Karpas-422 (cell line): ENCODE results near the gene NPIPB2. TPM values are rescaled to one million over a fixed set of nuclear protein-coding genes. Genes with fewer than 3 reads are reported as not detected.
"Not testable (repeated sequence)": the region's sequence is repeated elsewhere in the genome, so short reads cannot be mapped to it uniquely, and the experiment has no call there.

Experiments used
- DNase-seq: peaks from one replicate; pipeline ENCODE4 v3.0.0-alpha.2; 2015
- H2AFZ ChIP-seq: fragments of 200-600 bp; sonication (generic); 2 replicates; pipeline ENCODE4 v1.6.1; 2014; ENCODE audit warnings: antibody characterized with exemption, low read length, mixed read lengths
- H3K27ac ChIP-seq: fragments of 200-600 bp; sonication (generic); 2 replicates; pipeline ENCODE4 v1.5.1; 2014; ENCODE audit warnings: mild to moderate bottlenecking, low read length, moderate library complexity
- H3K27me3 ChIP-seq: fragments of 200-600 bp; sonication (generic); 2 replicates; pipeline ENCODE4 v1.6.1; 2014; ENCODE audit warnings: low read length, mixed read lengths
- H3K36me3 ChIP-seq: fragments of 200-600 bp; sonication (generic); 2 replicates; pipeline ENCODE4 v1.6.1; 2014; ENCODE audit warnings: low read length, mixed read lengths; ENCODE audit not compliant: insufficient read depth
- H3K4me1 ChIP-seq: fragments of 200-600 bp; sonication (generic); 2 replicates; pipeline ENCODE4 v1.6.1; 2014; ENCODE audit warnings: mild to moderate bottlenecking, low read length, mixed read lengths
- H3K4me2 ChIP-seq: fragments of 200-600 bp; sonication (generic); 2 replicates; pipeline ENCODE4 v1.6.1; 2014; ENCODE audit warnings: low read length, low read depth, mild to moderate bottlenecking; ENCODE audit not compliant: poor library complexity, severe bottlenecking
- H3K4me3 ChIP-seq: fragments of 200-600 bp; sonication (generic); 2 replicates; pipeline ENCODE4 v1.5.1; 2014; ENCODE audit warnings: mild to moderate bottlenecking, antibody characterized with exemption, low read length, mixed read lengths
- H3K79me2 ChIP-seq: fragments of 200-600 bp; sonication (generic); 2 replicates; pipeline ENCODE4 v1.6.1; 2014; ENCODE audit warnings: mild to moderate bottlenecking, low read length, mixed read lengths
- H3K9ac ChIP-seq: fragments of 200-600 bp; sonication (generic); 2 replicates; pipeline ENCODE4 v1.6.0; 2014; ENCODE audit warnings: low read length
- H3K9me2 ChIP-seq: fragments of 200-600 bp; sonication (generic), shearing (Covaris generic); replicated peaks from 2 replicates; pipeline ENCODE4 v1.6.0; 2014; ENCODE audit warnings: mild to moderate bottlenecking, low read length, moderate library complexity; ENCODE audit not compliant: insufficient read depth
- H3K9me3 ChIP-seq: fragments of 300-700, 200-600 bp; sonication (generic); 2 replicates; pipeline ENCODE4 v1.6.1; 2014; ENCODE audit warnings: low read length, mixed read lengths
- H4K20me1 ChIP-seq: fragments of 200-600 bp; sonication (generic); 2 replicates; pipeline ENCODE4 v1.6.1; 2014; ENCODE audit warnings: mild to moderate bottlenecking, antibody characterized with exemption, low read length, low read depth; ENCODE audit not compliant: insufficient read depth
- total RNA-seq: library from RNA; depleted of rRNA; stranded (reverse); fragments of >200 nt; shearing (Covaris generic); gene quantifications from 2 replicates; pipeline ENCODE4 v1.2.3, GENCODE V29; 2014; ENCODE audit warnings: low replicate concordance; rRNA removed

The NPIPB2 gene
- total RNA-seq: 4.5 and 17.6 TPM in 2 replicates

DNA sequence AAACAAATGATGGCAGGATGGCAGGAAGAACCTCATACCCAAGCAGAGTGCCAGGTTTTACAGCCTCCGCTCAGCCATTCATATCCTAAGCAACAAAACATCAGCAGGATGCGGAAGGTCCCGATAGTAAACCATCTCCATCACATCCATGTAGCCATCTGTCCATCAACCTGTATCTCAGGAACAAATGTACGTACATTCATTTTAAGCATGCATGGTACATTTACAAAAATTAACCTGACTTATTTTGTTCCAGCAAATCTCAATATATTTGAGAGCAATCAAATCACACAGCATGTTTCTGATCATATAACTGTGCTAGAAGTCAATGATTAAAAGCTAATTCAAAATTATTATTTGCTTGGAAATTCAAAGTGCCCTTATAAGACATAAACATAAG is at the start of gene NPIPB2:
Gene NPIPB2, minus strand, starts transcription at position 101 of the 400 bp plus-strand sequence. Its CDS starts 0 bp downstream, at position 101.
- H2AFZ ChIP-seq, H3K27ac ChIP-seq, DNase-seq, H4K20me1 ChIP-seq, H3K36me3 ChIP-seq, H3K4me1 ChIP-seq, H3K9me3 ChIP-seq, H3K27me3 ChIP-seq, H3K4me2 ChIP-seq, H3K79me2 ChIP-seq, H3K9me2 ChIP-seq, H3K4me3 ChIP-seq, H3K9ac ChIP-seq: not testable (repeated sequence)

DNA sequence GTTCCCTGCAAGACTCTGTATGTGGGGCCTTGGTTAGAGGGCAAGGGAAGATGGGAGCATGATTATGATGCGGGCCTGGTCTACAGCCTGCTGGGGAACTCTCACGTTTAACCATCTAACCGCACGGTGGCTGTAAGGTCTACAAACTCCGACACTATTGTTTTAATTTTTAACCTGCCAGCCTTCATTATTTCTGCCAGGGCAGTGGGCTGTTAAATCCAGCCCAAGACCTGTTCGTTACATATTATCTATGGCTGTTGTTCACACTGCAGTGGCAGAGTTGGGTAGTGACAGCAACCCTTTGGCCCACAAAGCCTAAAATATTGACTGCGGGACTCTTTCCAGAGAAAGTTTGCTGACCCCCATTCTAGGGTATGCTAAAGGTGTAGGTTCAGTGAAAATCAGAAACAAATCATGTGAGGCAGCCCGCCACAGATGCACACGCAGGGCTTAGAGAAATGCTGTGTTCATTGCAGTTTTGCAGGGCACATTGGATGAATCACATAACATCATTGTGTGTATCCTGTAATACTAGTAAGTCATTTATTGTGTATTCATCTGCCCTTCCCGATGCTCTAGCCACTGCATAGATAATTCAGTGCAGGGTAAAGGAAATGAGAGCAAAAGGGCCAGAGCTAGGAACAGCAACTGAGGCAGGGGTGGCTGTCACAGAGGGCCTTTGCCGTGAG is 49.0 kb upstream of the NPIPB2 start:
- Histone ChIP-seq H3K4me1 (no peaks in the 10 kb centered on the region), H3K9me2 (no peaks in the 10 kb centered on the region), H3K27me3 (no peaks in the 10 kb centered on the region), H3K9me3 (no peaks in the 10 kb centered on the region), H4K20me1 (no peaks in the 10 kb centered on the region), H3K4me2 (no peak overlapping the region), H3K9ac (no peak overlapping the region), H3K4me3 (no peak overlapping the region), H3K79me2 (peaks cover 41% of the 10 kb centered on the region), H3K36me3 (no peaks in the 10 kb centered on the region), H3K27ac (no peak overlapping the region), H2AFZ (no peak overlapping the region)
- DNase-seq: no peak

DNA sequence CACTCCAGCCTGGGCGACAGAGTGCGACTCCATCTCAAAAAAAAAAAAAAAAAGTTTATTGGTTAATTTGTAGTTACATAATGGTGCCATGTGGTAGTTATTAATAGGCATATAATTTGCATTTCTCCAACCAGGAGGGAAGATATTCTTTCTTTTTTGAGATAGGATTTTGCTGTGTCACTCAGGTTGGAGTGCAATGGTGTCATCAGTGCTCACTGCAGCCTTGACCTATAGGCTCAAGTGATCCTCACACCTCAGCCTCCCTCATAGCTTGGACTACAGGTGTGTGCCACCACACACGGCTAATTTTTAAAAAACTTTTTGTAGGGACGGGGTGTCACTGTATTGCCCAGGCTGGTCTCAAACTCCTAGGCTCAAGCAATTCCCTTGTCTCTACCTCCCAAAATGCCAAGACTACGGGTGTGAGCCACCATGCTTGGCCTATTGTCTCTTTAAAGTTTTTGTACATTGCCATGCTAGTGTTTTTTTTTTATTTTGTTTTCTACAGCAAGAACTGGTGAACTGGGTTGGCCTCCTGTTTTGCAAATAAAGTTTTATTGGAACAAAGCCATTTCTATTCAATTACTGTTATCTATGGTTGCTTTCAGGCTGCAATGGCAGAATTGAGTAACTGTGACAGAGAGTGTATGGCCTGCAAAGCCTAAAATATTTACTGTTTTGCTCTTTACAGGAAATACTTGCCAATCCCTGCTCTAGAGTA is 46.6 kb upstream of the NPIPB2 start:
- Histone ChIP-seq H2AFZ (no peak overlapping the region), H4K20me1 (no peaks in the 10 kb centered on the region), H3K9ac (no peak overlapping the region), H3K36me3 (no peaks in the 10 kb centered on the region), H3K9me3 (no peaks in the 10 kb centered on the region), H3K4me1 (no peaks in the 10 kb centered on the region), H3K27me3 (no peaks in the 10 kb centered on the region), H3K4me3 (no peak overlapping the region), H3K27ac (no peak overlapping the region), H3K4me2 (no peak overlapping the region), H3K9me2 (no peaks in the 10 kb centered on the region), H3K79me2 (peaks cover 50% of the 10 kb centered on the region)
- DNase-seq: no peak

DNA sequence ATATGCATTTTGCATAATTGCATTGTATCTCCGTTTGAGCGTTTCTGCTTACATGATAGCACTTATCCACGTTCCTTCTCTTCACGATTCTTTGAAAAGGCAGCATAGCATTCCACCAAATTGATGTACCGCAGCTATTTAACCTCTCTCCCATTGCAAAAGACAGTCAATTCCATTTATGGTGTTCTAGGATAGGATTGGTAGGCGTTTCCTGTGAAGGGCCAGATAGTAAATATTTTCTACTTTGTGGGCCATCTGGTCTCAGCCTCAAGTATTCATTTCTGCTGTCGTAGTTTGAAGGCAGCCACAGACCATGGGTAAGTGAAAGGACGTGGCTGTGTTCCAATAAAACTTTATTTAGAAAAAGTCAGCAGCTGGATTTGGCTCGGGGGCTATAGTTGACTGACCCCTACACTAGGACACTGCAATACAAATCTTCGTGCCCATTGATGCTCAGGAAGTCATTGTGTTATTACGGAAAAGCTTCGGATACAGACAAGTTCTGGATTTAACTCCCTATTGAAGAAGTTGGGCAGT is 44.7 kb upstream of the NPIPB2 start:
- no peaks in the 10 kb centered on the region for H3K27me3 ChIP-seq

DNA sequence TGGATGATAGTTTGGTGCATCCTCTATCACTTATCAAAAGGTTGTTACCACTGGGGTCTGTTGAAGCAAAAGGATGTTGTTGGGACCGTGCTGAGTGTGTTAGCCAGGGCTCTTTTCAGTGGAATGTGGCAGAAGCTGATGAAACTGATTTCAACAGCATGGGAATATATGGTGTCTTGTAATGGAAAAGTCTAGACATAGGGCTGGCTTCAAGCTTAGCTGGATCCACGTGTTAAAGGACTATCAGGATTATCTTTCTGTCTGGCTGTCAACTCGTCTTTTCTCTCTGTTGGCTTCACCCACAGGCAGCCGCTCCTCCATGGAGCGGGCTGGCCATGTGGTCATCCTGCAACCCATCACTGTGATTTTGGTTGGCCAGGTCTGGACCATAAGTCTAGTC is 43.4 kb upstream of the NPIPB2 start:
- Histone ChIP-seq H2AFZ (no peak overlapping the region), H3K27me3 (no peaks in the 10 kb centered on the region), H3K79me2 (peaks cover 64% of the 10 kb centered on the region), H3K27ac (no peak overlapping the region), H3K4me2 (no peak overlapping the region), H4K20me1 (no peaks in the 10 kb centered on the region), H3K9me2 (no peaks in the 10 kb centered on the region), H3K4me3 (no peak overlapping the region), H3K9ac (no peak overlapping the region), H3K9me3 (no peaks in the 10 kb centered on the region), H3K36me3 (no peaks in the 10 kb centered on the region), H3K4me1 (peaks cover 16% of the 10 kb centered on the region)
- no peak for DNase-seq

More for the DNA sequence above, 44.7 kb upstream of the NPIPB2 start:
- Histone ChIP-seq H2AFZ (no peak overlapping the region), H4K20me1 (no peaks in the 10 kb centered on the region), H3K4me2 (no peak overlapping the region), H3K9ac (no peak overlapping the region), H3K36me3 (no peaks in the 10 kb centered on the region), H3K9me2 (no peaks in the 10 kb centered on the region), H3K9me3 (no peaks in the 10 kb centered on the region), H3K27ac (no peak overlapping the region), H3K4me3 (no peak overlapping the region), H3K79me2 (peaks cover 57% of the 10 kb centered on the region), H3K4me1 (peaks cover 5% of the 10 kb centered on the region)
- DNase-seq: no peak

DNA sequence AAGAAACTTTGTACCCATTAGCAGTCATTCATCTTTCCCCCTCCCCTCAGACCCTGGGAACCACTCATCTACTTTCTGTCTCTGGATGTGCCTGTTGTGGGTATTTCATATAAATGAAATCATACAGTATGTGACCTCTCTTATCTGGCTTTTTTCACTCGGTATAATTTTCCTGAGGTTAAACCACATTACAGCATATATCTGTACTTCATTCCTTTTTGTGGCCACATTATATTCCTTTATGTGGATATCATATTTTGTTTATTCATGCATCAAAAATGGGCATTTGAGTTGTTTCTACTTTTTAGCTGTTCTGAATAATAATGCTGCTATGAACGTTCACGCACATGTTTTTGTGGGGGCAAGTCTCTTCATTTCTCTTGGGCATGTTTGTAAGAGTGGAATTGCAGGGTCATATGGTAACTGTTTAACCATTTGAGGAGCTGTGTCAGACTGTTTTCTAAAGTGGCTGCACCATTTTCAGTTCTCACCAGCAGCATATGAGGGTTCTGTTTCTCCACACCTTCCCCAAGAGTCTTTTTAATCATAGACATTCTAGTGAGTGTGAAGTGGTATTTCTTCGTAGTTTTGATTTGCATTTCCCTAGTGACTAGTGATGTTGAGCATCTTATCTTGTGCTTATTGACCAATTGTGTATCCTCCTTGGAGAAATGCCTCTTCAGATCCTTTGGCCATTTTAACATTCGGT is 38.4 kb upstream of the NPIPB2 start:
- Histone ChIP-seq H3K9ac (peak overlapping the region; percentile 29; the same call in 1 of the 2 replicates), H3K27me3 (no peaks in the 10 kb centered on the region), H4K20me1 (no peaks in the 10 kb centered on the region), H2AFZ (no peak overlapping the region), H3K9me2 (no peaks in the 10 kb centered on the region), H3K27ac (peak overlapping the region; percentile 38), H3K36me3 (no peaks in the 10 kb centered on the region), H3K9me3 (no peaks in the 10 kb centered on the region), H3K79me2 (peaks cover 65% of the 10 kb centered on the region), H3K4me2 (peak overlapping the region; percentile 48), H3K4me3 (peak overlapping the region; percentile 23; the same call in 1 of the 2 replicates), H3K4me1 (peaks cover 53% of the 10 kb centered on the region)
- DNase-seq: peak; percentile 52

DNA sequence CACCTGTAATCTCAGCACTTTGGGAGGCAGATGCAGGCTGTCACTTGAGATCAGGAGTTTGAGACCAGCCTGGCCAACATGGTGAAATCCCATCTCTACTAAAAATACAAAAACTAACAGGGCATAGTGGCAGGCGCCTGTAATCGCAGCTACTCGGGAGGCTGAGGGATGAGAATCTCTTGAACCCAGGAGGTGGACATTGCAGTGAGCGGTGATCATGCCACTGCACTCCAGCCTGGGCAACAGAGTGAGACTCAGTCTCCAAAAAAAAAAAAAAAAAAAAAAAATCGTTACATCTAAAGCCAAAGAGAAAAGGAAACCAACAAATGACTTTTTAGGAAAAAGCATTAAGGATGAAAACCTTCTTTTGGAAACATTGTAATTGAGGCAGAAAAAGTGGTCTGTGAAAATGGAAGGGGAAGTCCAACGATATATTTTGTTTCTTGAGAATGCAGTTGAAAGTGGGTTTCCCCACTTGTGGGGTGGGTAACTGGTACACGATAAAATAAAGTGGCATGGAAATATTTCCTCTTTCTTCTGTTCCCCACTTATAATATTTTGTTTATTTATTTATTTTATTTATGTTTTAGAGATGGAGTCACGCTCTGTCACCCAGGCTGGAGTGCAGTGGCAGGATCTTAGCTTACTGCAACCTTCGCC is 37.3 kb upstream of the NPIPB2 start:
- H3K9me2 ChIP-seq: no peaks in the 10 kb centered on the region
- H3K4me2 ChIP-seq: peak overlapping the region; percentile 92
- H3K4me3 ChIP-seq: no peak overlapping the region
- H3K9me3 ChIP-seq: no peaks in the 10 kb centered on the region
- peaks cover under 1% of the 10 kb centered on the region; the same call in 1 of the 2 replicates for H3K36me3 ChIP-seq
- 0 out of 2 replicates have a peak overlapping the region, but pooled peaks have one; percentile 1 for H3K27ac ChIP-seq
- H3K79me2 ChIP-seq: peaks cover 62% of the 10 kb centered on the region
- H3K27me3 ChIP-seq: no peaks in the 10 kb centered on the region
- peaks cover 53% of the 10 kb centered on the region for H3K4me1 ChIP-seq
- no peaks in the 10 kb centered on the region for H4K20me1 ChIP-seq
- no peak overlapping the region for H2AFZ ChIP-seq
- DNase-seq: no peak
- no peak overlapping the region for H3K9ac ChIP-seq
